ENCODE measurements around the gene STAG1. TPM values are rescaled to one million over a fixed set of nuclear protein-coding genes. Genes with fewer than 3 reads are reported as not detected.
"Not testable (repeated sequence)": the region's sequence is repeated elsewhere in the genome, so short reads cannot be mapped to it uniquely, and the experiment has no call there.

The STAG1 gene
- total RNA-seq, 1 experiment from 2014 or later = 12.6 TPM

DNA sequence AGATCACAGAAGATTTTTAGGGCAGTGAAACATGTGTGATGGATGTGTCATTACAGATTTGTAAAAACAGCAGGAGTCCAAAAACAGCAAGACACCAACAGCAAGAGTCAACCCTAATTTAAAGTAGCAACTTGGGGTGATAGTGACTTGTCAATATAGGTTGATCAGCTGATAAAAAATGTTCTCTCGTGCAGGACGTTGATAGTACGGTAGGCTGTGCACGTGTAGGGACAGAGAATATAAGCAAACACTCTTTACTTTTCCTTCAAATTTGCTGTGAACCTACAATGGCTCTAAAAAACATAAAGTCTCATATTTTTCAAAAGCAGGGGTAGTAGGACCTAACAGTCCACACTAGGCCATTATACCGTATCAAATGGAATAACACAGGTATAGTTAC is 120.8 kb downstream of the STAG1 start:
- H3K27me3 ChIP-seq (ENCODE audit: low read length) = no peaks in the 10 kb centered on the region
- no peak overlapping the region for H3K9ac ChIP-seq (ENCODE audit: low read length)
- H3K4me2 ChIP-seq (ENCODE audit: low read depth, low read length, poor library complexity, severe bottlenecking) = no peak overlapping the region
- H3K4me3 ChIP-seq (ENCODE audit: low read length) = no peak overlapping the region
- peaks cover 27% of the 10 kb centered on the region for H3K4me1 ChIP-seq (ENCODE audit: low read length)
- peaks cover 83% of the 10 kb centered on the region for H3K79me2 ChIP-seq (ENCODE audit: low read length)
- no peak overlapping the region for H3K27ac ChIP-seq (ENCODE audit: low read length)
- peaks cover 7% of the 10 kb centered on the region; the same call in 1 of the 2 replicates for H3K36me3 ChIP-seq (ENCODE audit: insufficient read depth, low read length)
- peaks cover 9% of the 10 kb centered on the region; the same call in 1 of the 2 replicates for H3K9me3 ChIP-seq (ENCODE audit: low read length)
- no peak overlapping the region for H2AFZ ChIP-seq (ENCODE audit: low read length)
- H4K20me1 ChIP-seq (ENCODE audit: insufficient read depth, low read depth, low read length) = no peaks in the 10 kb centered on the region
- no peaks in the 10 kb centered on the region for H3K9me2 ChIP-seq (replicated peaks; ENCODE audit: insufficient read depth, low read length)
- no peak for DNase-seq

GRCh38 chr3:136630915-136631314 is 121.3 kb downstream of the STAG1 start:
- Histone ChIP-seq H3K36me3 (ENCODE audit: insufficient read depth, low read length) (peaks cover 7% of the 10 kb centered on the region; the same call in 1 of the 2 replicates), H3K9me3 (ENCODE audit: low read length) (peaks cover 9% of the 10 kb centered on the region; the same call in 1 of the 2 replicates), H3K9me2 (replicated peaks; ENCODE audit: insufficient read depth, low read length) (no peaks in the 10 kb centered on the region), H3K4me1 (ENCODE audit: low read length) (peaks cover 23% of the 10 kb centered on the region), H3K4me3 (ENCODE audit: low read length) (no peak overlapping the region), H3K79me2 (ENCODE audit: low read length) (peaks cover 83% of the 10 kb centered on the region), H3K27ac (ENCODE audit: low read length) (no peak overlapping the region), H3K27me3 (ENCODE audit: low read length) (no peaks in the 10 kb centered on the region), H4K20me1 (ENCODE audit: insufficient read depth, low read depth, low read length) (no peaks in the 10 kb centered on the region), H3K9ac (ENCODE audit: low read length) (no peak overlapping the region), H2AFZ (ENCODE audit: low read length) (no peak overlapping the region), H3K4me2 (ENCODE audit: low read depth, low read length, poor library complexity, severe bottlenecking) (no peak overlapping the region)
- no peak for DNase-seq

DNA sequence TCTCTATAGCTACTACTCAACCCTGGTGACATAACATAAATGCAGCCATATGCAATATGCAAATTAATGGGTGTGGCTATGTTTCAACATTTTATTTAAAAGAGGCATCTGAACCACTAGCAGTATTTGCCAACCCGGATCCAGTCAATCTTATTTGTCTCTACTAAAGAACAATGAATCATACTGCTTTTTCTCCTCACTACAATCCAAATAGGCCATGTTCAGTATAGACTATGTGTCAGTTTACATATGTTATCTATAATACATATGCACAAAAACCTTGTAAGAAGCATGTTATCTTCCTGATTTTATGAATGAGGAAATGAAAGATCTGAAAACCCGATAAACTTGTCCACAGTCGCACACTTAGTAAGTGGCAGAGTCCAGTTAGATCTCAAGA is 125.7 kb downstream of the STAG1 start:
- Histone ChIP-seq H3K9me3 (ENCODE audit: low read length) (peaks cover 9% of the 10 kb centered on the region; the same call in 1 of the 2 replicates), H3K79me2 (ENCODE audit: low read length) (peaks cover 70% of the 10 kb centered on the region), H3K36me3 (ENCODE audit: insufficient read depth, low read length) (peaks cover 7% of the 10 kb centered on the region; the same call in 1 of the 2 replicates), H3K27ac (ENCODE audit: low read length) (no peak overlapping the region), H4K20me1 (ENCODE audit: insufficient read depth, low read depth, low read length) (no peaks in the 10 kb centered on the region), H3K9ac (ENCODE audit: low read length) (no peak overlapping the region), H3K9me2 (replicated peaks; ENCODE audit: insufficient read depth, low read length) (no peaks in the 10 kb centered on the region), H3K4me1 (ENCODE audit: low read length) (peaks cover 15% of the 10 kb centered on the region), H2AFZ (ENCODE audit: low read length) (no peak overlapping the region), H3K4me2 (ENCODE audit: low read depth, low read length, poor library complexity, severe bottlenecking) (no peak overlapping the region), H3K4me3 (ENCODE audit: low read length) (no peak overlapping the region), H3K27me3 (ENCODE audit: low read length) (no peaks in the 10 kb centered on the region)
- DNase-seq = no peak

DNA sequence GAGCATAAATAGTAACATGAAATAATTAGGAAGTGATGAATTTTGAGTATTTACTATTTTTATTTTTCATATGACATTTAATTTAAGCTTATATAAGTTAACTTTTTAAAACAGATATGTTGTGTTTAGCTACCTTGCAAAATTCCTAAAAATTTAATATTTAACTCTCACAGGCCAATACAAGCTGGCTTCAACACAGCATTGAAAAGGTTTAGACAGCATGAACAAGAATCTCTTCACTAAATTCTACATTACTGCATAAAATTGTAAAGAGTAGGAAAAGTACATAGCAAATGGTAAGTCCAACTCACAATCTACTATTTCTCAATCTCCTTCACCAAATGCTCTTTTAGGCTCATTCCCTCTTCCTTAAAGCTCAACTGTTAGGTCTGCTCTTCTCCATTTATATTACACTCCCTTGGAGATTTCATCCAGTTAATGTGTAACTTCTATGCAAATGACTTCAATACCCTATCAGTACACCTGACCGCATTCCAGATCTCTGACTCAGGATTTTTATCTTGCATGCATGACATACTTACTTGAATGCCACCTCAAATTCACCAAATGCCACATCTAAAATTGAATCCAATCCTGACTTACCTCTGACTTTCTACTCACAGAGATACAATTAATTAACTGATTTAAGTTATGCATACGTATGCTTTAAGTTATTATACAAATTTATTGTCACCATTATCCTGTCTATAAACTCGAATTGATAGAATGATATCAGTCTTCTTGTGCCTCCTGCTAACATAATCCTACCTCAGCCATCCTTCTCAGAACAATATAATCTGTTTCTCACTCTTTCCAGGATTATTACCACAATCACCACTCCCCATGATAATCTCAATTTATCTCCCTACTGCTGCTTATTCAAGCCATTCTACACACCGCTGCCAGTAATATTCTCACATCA is 127.0 kb downstream of the STAG1 start:
- Histone ChIP-seq H3K4me3 (ENCODE audit: low read length) (no peak overlapping the region), H3K27ac (ENCODE audit: low read length) (no peak overlapping the region), H3K36me3 (ENCODE audit: insufficient read depth, low read length) (peaks cover 7% of the 10 kb centered on the region; the same call in 1 of the 2 replicates), H4K20me1 (ENCODE audit: insufficient read depth, low read depth, low read length) (no peaks in the 10 kb centered on the region), H2AFZ (ENCODE audit: low read length) (no peak overlapping the region), H3K9me3 (ENCODE audit: low read length) (peaks cover 9% of the 10 kb centered on the region; the same call in 1 of the 2 replicates), H3K9ac (ENCODE audit: low read length) (no peak overlapping the region), H3K79me2 (ENCODE audit: low read length) (peaks cover 68% of the 10 kb centered on the region), H3K9me2 (replicated peaks; ENCODE audit: insufficient read depth, low read length) (no peaks in the 10 kb centered on the region), H3K4me2 (ENCODE audit: low read depth, low read length, poor library complexity, severe bottlenecking) (no peak overlapping the region), H3K4me1 (ENCODE audit: low read length) (peaks cover 15% of the 10 kb centered on the region), H3K27me3 (ENCODE audit: low read length) (no peaks in the 10 kb centered on the region)
- DNase-seq = no peak

DNA sequence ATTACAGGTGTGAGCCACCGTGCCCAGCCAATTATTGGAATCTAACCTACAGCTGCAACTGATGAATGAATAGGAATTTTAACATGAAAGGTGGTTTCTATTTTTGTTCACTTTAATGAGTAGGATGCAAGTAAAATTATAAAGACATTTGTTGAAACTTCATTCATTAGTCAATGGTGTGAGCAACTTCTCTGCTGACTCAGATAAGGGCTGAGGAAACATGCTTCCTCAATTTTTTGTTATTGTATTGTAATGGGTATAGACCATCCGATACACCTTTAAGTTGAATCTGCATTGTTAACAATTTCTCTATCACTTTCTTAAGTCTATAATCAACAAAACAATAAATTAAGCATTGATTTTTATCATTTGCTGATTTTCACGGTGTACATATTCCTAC is 127.8 kb downstream of the STAG1 start:
- no peak overlapping the region for H3K4me2 ChIP-seq (ENCODE audit: low read depth, low read length, poor library complexity, severe bottlenecking)
- H3K4me1 ChIP-seq (ENCODE audit: low read length) = peaks cover 15% of the 10 kb centered on the region
- no peaks in the 10 kb centered on the region for H3K9me2 ChIP-seq (replicated peaks; ENCODE audit: insufficient read depth, low read length)
- peaks cover 66% of the 10 kb centered on the region for H3K79me2 ChIP-seq (ENCODE audit: low read length)
- no peak overlapping the region for H2AFZ ChIP-seq (ENCODE audit: low read length)
- peaks cover 7% of the 10 kb centered on the region; the same call in 1 of the 2 replicates for H3K36me3 ChIP-seq (ENCODE audit: insufficient read depth, low read length)
- H3K27me3 ChIP-seq (ENCODE audit: low read length) = no peaks in the 10 kb centered on the region
- no peak overlapping the region for H3K4me3 ChIP-seq (ENCODE audit: low read length)
- no peak overlapping the region for H3K27ac ChIP-seq (ENCODE audit: low read length)
- H3K9ac ChIP-seq (ENCODE audit: low read length) = no peak overlapping the region
- H3K9me3 ChIP-seq (ENCODE audit: low read length) = peaks cover 9% of the 10 kb centered on the region; the same call in 1 of the 2 replicates
- no peaks in the 10 kb centered on the region for H4K20me1 ChIP-seq (ENCODE audit: insufficient read depth, low read depth, low read length)
- no peak for DNase-seq

DNA sequence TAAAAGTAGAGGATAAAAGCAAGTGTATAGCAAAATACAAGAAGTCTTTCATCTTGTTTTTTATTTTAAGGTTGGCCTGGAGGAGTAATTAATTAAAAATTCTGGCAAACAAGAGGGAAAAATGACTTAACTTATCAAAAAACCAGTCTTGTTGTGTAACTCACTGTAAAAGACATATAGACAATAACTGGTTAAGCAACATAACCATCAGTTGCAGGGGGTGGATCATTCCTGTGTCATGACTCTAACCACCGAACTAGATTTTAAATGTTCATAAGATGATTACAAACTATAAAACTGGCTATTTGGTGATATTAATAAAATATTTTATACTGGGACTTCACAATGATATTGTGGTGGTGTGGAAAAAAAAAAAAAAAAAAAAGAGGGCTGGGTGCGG is 130.6 kb downstream of the STAG1 start:
- Histone ChIP-seq H2AFZ (ENCODE audit: low read length) (no peak overlapping the region), H3K9ac (ENCODE audit: low read length) (no peak overlapping the region), H3K27me3 (ENCODE audit: low read length) (no peaks in the 10 kb centered on the region), H3K4me3 (ENCODE audit: low read length) (no peak overlapping the region), H4K20me1 (ENCODE audit: insufficient read depth, low read depth, low read length) (no peaks in the 10 kb centered on the region), H3K4me1 (ENCODE audit: low read length) (peaks cover 13% of the 10 kb centered on the region), H3K4me2 (ENCODE audit: low read depth, low read length, poor library complexity, severe bottlenecking) (no peak overlapping the region), H3K36me3 (ENCODE audit: insufficient read depth, low read length) (no peaks in the 10 kb centered on the region), H3K27ac (ENCODE audit: low read length) (no peak overlapping the region), H3K79me2 (ENCODE audit: low read length) (peaks cover 51% of the 10 kb centered on the region), H3K9me3 (ENCODE audit: low read length) (no peaks in the 10 kb centered on the region), H3K9me2 (replicated peaks; ENCODE audit: insufficient read depth, low read length) (no peaks in the 10 kb centered on the region)
- DNase-seq = no peak

DNA sequence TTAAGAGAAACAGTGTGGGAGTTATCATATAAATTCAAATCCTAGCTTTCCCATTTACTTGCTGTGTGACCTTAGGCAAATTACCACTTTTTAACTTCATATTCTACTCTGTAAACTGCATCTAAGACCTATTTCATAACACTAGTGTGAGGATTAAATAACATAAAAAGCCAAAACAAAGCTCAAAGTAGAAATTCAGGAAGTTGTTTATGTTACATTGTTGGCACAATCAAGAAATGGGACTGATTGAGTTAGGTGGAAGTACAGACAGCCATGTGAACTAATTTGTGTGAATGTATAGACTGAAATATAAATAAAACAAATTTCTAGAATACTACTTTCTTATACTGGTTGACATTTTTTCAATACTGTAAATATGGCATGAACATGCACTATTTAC is 131.7 kb downstream of the STAG1 start:
- no peak for DNase-seq
- peaks cover 39% of the 10 kb centered on the region for H3K79me2 ChIP-seq (ENCODE audit: low read length)
- no peaks in the 10 kb centered on the region for H4K20me1 ChIP-seq (ENCODE audit: insufficient read depth, low read depth, low read length)
- H3K4me3 ChIP-seq (ENCODE audit: low read length) = no peak overlapping the region
- H3K9me3 ChIP-seq (ENCODE audit: low read length) = no peaks in the 10 kb centered on the region
- 0 out of 2 replicates have a peak overlapping the region, but pooled peaks have one; percentile 26 for H2AFZ ChIP-seq (ENCODE audit: low read length)
- no peak overlapping the region for H3K9ac ChIP-seq (ENCODE audit: low read length)
- H3K4me1 ChIP-seq (ENCODE audit: low read length) = peaks cover 7% of the 10 kb centered on the region
- no peaks in the 10 kb centered on the region for H3K27me3 ChIP-seq (ENCODE audit: low read length)
- no peaks in the 10 kb centered on the region for H3K9me2 ChIP-seq (replicated peaks; ENCODE audit: insufficient read depth, low read length)
- no peak overlapping the region for H3K27ac ChIP-seq (ENCODE audit: low read length)
- H3K4me2 ChIP-seq (ENCODE audit: low read depth, low read length, poor library complexity, severe bottlenecking) = no peak overlapping the region
- H3K36me3 ChIP-seq (ENCODE audit: insufficient read depth, low read length) = no peaks in the 10 kb centered on the region

GRCh38 chr3:136617969-136618525 is 134.1 kb downstream of the STAG1 start:
- H3K27me3 ChIP-seq (ENCODE audit: low read length); H3K4me1 ChIP-seq (ENCODE audit: low read length); H3K9ac ChIP-seq (ENCODE audit: low read length); H4K20me1 ChIP-seq (ENCODE audit: insufficient read depth, low read depth, low read length); H2AFZ ChIP-seq (ENCODE audit: low read length); H3K9me2 ChIP-seq (replicated peaks; ENCODE audit: insufficient read depth, low read length); H3K9me3 ChIP-seq (ENCODE audit: low read length); DNase-seq; H3K27ac ChIP-seq (ENCODE audit: low read length); H3K4me2 ChIP-seq (ENCODE audit: low read depth, low read length, poor library complexity, severe bottlenecking); H3K36me3 ChIP-seq (ENCODE audit: insufficient read depth, low read length); H3K4me3 ChIP-seq (ENCODE audit: low read length): not testable (repeated sequence)
- peaks cover 22% of the 10 kb centered on the region for H3K79me2 ChIP-seq (ENCODE audit: low read length)
